Ovary (tissue), 10 donors: ENCODE data around the gene SMDT1. TPM values are rescaled to one million over a fixed set of nuclear protein-coding genes. Genes with fewer than 3 reads are reported as not detected.
A peak's percentile ranks its signal among the peaks of the same experiment; 100 is the strongest.

Experiments
- DNase-seq, 5 donors: peaks; one replicate each; pipeline ENCODE4 v3.0.0-alpha.2; 2019 to 2020
- H3K27ac ChIP-seq, 2 donors: fragments of 200-600 bp; one replicate each; pipeline versions ENCODE4 v1.5.1 to v1.8.0; 2019 to 2022
- H3K27me3 ChIP-seq: fragments of 200-600 bp; one replicate; pipeline ENCODE4 v1.8.0; 2022
- H3K36me3 ChIP-seq: fragments of 200-600 bp; sonication (generic); one replicate; pipeline ENCODE4 v1.5.1; 2019
- H3K4me1 ChIP-seq: one replicate; pipeline ENCODE4 v1.8.1; 2013; ENCODE audit warnings: mild to moderate bottlenecking, moderate library complexity; ENCODE audit not compliant: insufficient read depth
- H3K4me3 ChIP-seq: fragments of 200-600 bp; sonication (generic); one replicate; pipeline ENCODE4 v1.5.1; 2017
- H3K9me3 ChIP-seq, 2 donors: fragments of 200-600 bp in 1 of 2; sonication (generic) in 1 of 2; one replicate each; pipeline versions ENCODE4 v1.5.1 to v1.8.1; 2013 to 2019; ENCODE audit warnings: mild to moderate bottlenecking in 1 of 2, moderate library complexity in 1 of 2
- CTCF ChIP-seq, 3 donors: fragments of 450-650 bp in 2 of 3; fragments of 200-600 bp in 1 of 3; IDR thresholded peaks; one replicate each; pipeline versions ENCODE4 v1.5.1 to v1.8.0; 2016 to 2022; ENCODE audit warnings: antibody characterized with exemption in 3 of 3, mild to moderate bottlenecking in 1 of 3
- EP300 ChIP-seq: sonication (generic); formaldehyde crosslinking; IDR thresholded peaks from one replicate; pipeline ENCODE4 v1.6.1; 2017; ENCODE audit warnings: antibody characterized with exemption
- POLR2A ChIP-seq: fragments of 450-650 bp; IDR thresholded peaks from one replicate; pipeline ENCODE4 v1.6.1; 2017; ENCODE audit warnings: antibody characterized with exemption, mild to moderate bottlenecking, moderate library complexity
- WGBS, 3 donors: extraction: QIAGEN DNeasy Blood & Tissue Kit in 1 of 3; methylation state at CpG; one replicate each; pipeline versions ENCODE4 v1.1.5 to v1.1.7; 2013 to 2017; 5-methylcytosine and 5-hydroxymethylcytosine counted together
- intact Hi-C, 4 donors: fragments of 100-400 bp; cut with DNase I; formaldehyde crosslinking; loops; one replicate each; pipeline versions ENCODE4 v1.11.0 to v1.15.1; 2022 to 2023
- long read RNA-seq, 3 donors: library from polyadenylated mRNA in 2 of 3; unstranded in 2 of 3; transcript quantifications; one replicate each; pipeline ENCODE4 v2.0.0 and lab custom pipeline, GENCODE V29; 2021 to 2026
- polyA plus RNA-seq, 2 donors: library from polyadenylated mRNA; stranded (reverse); fragments of 200-250 nt in 1 of 2; fragments of 350-450 nt in 1 of 2; fragmentation: Illumina TruSeq in 1 of 2; extraction: RNeasy Lipid Tissue Mini Kit (QIAGEN cat#74804) in 1 of 2; gene quantifications; one replicate each; pipeline ENCODE4 v1.2.3, GENCODE V29; 2013 to 2014
- total RNA-seq, 7 donors: library from RNA; depleted of rRNA in 2 of 7; stranded (reverse); fragments of >200 nt in 2 of 7; fragmentation: NEBNext Ultra II Directional in 3 of 7; extraction: Animal tissue kit (Norgen Biotek cat#: 25700) in 3 of 7; gene quantifications; one replicate each; pipeline versions ENCODE4 v1.1.0 to v1.2.4, GENCODE V29; 2016 to 2023
- donor health status: DM: no; HTN: no; CAD: no; lungs with moderate emphysema.
- donor health status: DM: no; HTN: no; CAD: no.
- donor health status: Bipolar disorder and iron deficiency.
- donor health status: DM: yes; HTN: yes; CAD: no.
- donor health status: DM: no; HTN: no; CAD: no.
- donor health status: DM: yes; HTN: yes; CAD: no.

Gene SMDT1
- total RNA-seq (100 to 1,000 TPM in 4 of 7 donors, 10 to 100 TPM in 3; 26.3 to 287 (median 130) TPM), polyA plus RNA-seq (100 to 1,000 TPM; 112 to 211 TPM)
- long read RNA-seq, donor 1, transcript SMDT1-201 (3 exons, 1,567 nt), result major isoform, 30 of 39 reads
- long read RNA-seq, donor 1, partial matches to known transcripts, result 3 of 39 reads
- long read RNA-seq, donor 1, other reads (novel, unspliced or antisense), result 3 of 39 reads
- long read RNA-seq, donor 2, transcript SMDT1-202 (3 exons, 591 nt), result minor isoform, 5 of 97 reads
- long read RNA-seq, donor 2, transcript SMDT1-201 (3 exons, 1,567 nt), result major isoform, 91 of 97 reads
- long read RNA-seq, donor 2, partial matches to known transcripts, result 0 of 97 reads
- long read RNA-seq, donor 2, other reads (novel, unspliced or antisense), result 0 of 97 reads
- long read RNA-seq, donor 3, transcript SMDT1-201 (3 exons, 1,567 nt), result major isoform, 82 of 89 reads
- long read RNA-seq, donor 3, partial matches to known transcripts, result 0 of 89 reads
- long read RNA-seq, donor 3, other reads (novel, unspliced or antisense), result 4 of 89 reads

GRCh38 chr22:42079319-42080251, at the start of gene SMDT1:
TSS of gene SMDT1 (plus strand) at chr22:42079700. CDS start at chr22:42079769, 69 bp downstream.
- Histone ChIP-seq H3K9me3 (no peaks in the 10 kb centered on the region), H3K27ac (peak within 1 kb of the TSS; percentile 87 to 99), H3K27me3 (no peaks in the 10 kb centered on the region), H3K36me3 (no peaks in the 10 kb centered on the region), H3K4me3 (peak within 1 kb of the TSS; percentile 80), H3K4me1 (peaks cover 3% of the 10 kb centered on the region)
- WGBS, 3 donors, result 0 to 1% (median 0%) methylated on average over 48 to 71 of the region's 71 CpGs
- intact Hi-C loops, result no loop called here
- peak; percentile 98 to 99 (median 99) for DNase-seq
- TF ChIP-seq CTCF (IDR thresholded peaks at IDR 0.05) (peak in 1 of 3 donors; percentile 4), EP300 (no peak), POLR2A (peak; percentile 96)

- H3K4me1 ChIP-seq, result no peaks in the 10 kb centered on the region
- intact Hi-C loops, result no loop called here
- no peaks in the 10 kb centered on the region for H3K27me3 ChIP-seq
- TF ChIP-seq POLR2A (no peak), EP300 (no peak), CTCF (IDR thresholded peaks at IDR 0.05) (no peak)
- peaks cover 0 to 13% of the 10 kb centered on the region in 2 donors for H3K9me3 ChIP-seq
- H3K36me3 ChIP-seq, result no peaks in the 10 kb centered on the region
- DNase-seq, result no peak
- WGBS, 3 donors, result 92 to 95% (median 93%) methylated on average over 5 of the region's 5 CpGs
- no peak overlapping the region for H3K27ac ChIP-seq
- H3K4me3 ChIP-seq, result no peak overlapping the region
These were observed 46.0 kb upstream of the SMDT1 start for GRCh38 chr22:42033263-42034181.

- DNase-seq, result no peak
- Histone ChIP-seq H3K36me3 (no peaks in the 10 kb centered on the region), H3K4me1 (no peaks in the 10 kb centered on the region), H3K9me3 (peaks cover 0 to 13% of the 10 kb centered on the region in 2 donors), H3K27me3 (no peaks in the 10 kb centered on the region), H3K27ac (no peak overlapping the region), H3K4me3 (no peak overlapping the region)
- intact Hi-C loops, result no loop called here
- 82 to 87% (median 84%) methylated on average over 8 of the region's 8 CpGs for WGBS, 3 donors
- no peak for TF ChIP-seq CTCF (IDR thresholded peaks at IDR 0.05)
- no peak for TF ChIP-seq EP300
- no peak for TF ChIP-seq POLR2A
These were observed 44.2 kb upstream of the SMDT1 start for GRCh38 chr22:42035256-42035655.
